ENCODE results near the gene EPB41L5. TPM values are rescaled to one million over a fixed set of nuclear protein-coding genes. Genes with fewer than 3 reads are reported as not detected.

Gene EPB41L5
- total and polyA plus RNA-seq, 2 experiments from 2014 or later = 31.1 to 41.7 TPM

DNA sequence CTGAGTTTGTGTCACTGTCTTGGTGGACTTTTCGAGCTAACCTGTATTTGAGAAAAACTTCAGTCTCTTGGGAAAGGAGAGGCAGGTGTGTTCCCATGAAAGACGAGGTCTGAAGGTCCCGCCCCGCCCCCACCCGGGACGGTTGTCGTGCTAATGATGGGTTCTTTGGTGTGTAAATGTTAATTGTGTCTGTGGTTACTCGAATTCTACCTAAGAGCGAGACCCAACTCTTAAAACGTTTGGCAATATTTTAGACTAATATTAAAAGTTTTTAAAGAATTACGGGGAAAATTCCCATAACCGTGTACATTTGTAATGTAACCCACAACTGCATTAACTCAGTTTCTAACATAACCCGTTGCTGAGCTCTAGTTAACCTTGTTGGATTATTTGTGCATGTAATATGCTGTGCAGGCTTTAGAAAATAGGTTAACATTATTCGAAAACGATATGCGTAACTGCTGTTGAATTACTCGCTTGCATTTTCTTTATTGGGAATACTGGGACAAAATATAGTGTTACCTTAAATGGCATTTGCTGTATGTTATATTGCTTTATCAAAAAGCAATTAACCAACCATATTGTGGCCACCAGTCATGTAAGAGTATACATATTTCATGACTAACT, 833 bp downstream of the EPB41L5 start:
- Histone ChIP-seq H3K27me3 (no peaks in the 10 kb centered on the region), H3K27ac (peak overlapping the region; percentile 97), H3K9me2 (replicated peaks; ENCODE audit: insufficient read depth) (no peaks in the 10 kb centered on the region), H3K79me2 (peaks cover 53% of the 10 kb centered on the region), H2AFZ (peak overlapping the region; percentile 77), H3K36me3 (replicated peaks; ENCODE audit: insufficient read depth, low read depth) (no peaks in the 10 kb centered on the region), H4K20me1 (ENCODE audit: insufficient read depth, poor library complexity, severe bottlenecking) (peaks cover 6% of the 10 kb centered on the region), H3K4me2 (peak overlapping the region; percentile 77), H3K4me3 (peak overlapping the region; percentile 87), H3K9me3 (ENCODE audit: low read depth) (no peaks in the 10 kb centered on the region), H3K4me1 (ENCODE audit: insufficient read depth) (peaks cover 4% of the 10 kb centered on the region)
- no peak for TF ChIP-seq EZH2 (IDR thresholded peaks at IDR 0.05; ENCODE audit: borderline replicate concordance)
- TF ChIP-seq, protein P1, sequence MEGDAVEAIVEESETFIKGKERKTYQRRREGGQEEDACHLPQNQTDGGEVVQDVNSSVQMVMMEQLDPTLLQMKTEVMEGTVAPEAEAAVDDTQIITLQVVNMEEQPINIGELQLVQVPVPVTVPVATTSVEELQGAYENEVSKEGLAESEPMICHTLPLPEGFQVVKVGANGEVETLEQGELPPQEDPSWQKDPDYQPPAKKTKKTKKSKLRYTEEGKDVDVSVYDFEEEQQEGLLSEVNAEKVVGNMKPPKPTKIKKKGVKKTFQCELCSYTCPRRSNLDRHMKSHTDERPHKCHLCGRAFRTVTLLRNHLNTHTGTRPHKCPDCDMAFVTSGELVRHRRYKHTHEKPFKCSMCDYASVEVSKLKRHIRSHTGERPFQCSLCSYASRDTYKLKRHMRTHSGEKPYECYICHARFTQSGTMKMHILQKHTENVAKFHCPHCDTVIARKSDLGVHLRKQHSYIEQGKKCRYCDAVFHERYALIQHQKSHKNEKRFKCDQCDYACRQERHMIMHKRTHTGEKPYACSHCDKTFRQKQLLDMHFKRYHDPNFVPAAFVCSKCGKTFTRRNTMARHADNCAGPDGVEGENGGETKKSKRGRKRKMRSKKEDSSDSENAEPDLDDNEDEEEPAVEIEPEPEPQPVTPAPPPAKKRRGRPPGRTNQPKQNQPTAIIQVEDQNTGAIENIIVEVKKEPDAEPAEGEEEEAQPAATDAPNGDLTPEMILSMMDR (IDR thresholded peaks at IDR 0.05; ENCODE audit: poor library complexity) = no peak
- TF ChIP-seq EZH2phosphoT487 (IDR thresholded peaks at IDR 0.05; ENCODE audit: low read depth, severe bottlenecking, unreplicated experiment) = no peak
- no peak for DNase-seq (ENCODE audit: low spot score)
- 13% methylated on average over 17 of the region's 17 CpGs for WGBS (ENCODE audit: low lambda C conversion rate, missing lambda C conversion rate)

DNA sequence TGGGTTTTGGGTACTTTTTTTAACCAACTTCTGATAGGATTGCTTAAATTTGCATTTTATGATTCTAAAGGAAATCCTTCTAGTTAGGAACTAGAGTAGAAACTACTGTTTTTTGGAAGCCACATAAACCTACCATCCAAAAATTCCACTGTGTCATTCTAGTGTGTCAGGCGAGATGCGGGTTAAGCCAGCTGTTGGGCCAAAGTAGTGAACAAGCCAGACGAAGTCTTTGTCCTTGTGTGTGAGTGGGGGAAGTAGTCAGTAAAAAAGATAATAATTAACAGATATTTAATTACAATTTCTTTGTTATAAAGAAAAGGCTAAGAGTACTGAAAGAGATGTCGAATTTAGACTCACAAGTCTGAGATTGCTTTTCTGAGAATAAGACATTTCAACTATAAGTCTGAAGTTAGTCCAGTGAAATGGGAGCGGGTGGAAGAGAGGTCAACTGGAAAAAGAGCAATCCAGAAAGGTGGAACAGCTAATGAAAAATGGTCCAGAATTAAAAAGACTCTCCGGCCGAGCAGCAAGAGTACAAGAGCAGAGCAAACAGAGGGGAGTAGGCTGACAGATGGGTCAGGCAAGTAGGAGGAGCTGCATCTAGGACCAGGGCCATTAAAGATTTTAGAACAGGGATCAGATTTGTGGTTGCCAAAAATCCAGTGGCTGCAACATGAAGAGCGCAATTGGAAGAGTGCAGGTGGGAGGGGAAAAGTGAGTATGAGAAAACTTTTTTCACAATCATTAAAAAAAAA, 1.5 kb downstream of the EPB41L5 start:
- Histone ChIP-seq H2AFZ (no peak overlapping the region), H3K4me1 (ENCODE audit: insufficient read depth) (peaks cover 4% of the 10 kb centered on the region), H3K79me2 (peaks cover 60% of the 10 kb centered on the region), H3K9me3 (ENCODE audit: low read depth) (no peaks in the 10 kb centered on the region), H3K27me3 (no peaks in the 10 kb centered on the region), H4K20me1 (ENCODE audit: insufficient read depth, poor library complexity, severe bottlenecking) (peaks cover 6% of the 10 kb centered on the region), H3K4me3 (peak overlapping the region; percentile 87), H3K9me2 (replicated peaks; ENCODE audit: insufficient read depth) (no peaks in the 10 kb centered on the region), H3K27ac (peak overlapping the region; percentile 97), H3K36me3 (replicated peaks; ENCODE audit: insufficient read depth, low read depth) (no peaks in the 10 kb centered on the region), H3K4me2 (peak overlapping the region; percentile 77)
- TF ChIP-seq, protein P1 (IDR thresholded peaks at IDR 0.05; ENCODE audit: poor library complexity) = no peak
- TF ChIP-seq EZH2 (IDR thresholded peaks at IDR 0.05; ENCODE audit: borderline replicate concordance) (no peak), EZH2phosphoT487 (IDR thresholded peaks at IDR 0.05; ENCODE audit: low read depth, severe bottlenecking, unreplicated experiment) (no peak)
- DNase-seq (ENCODE audit: low spot score) = no peak
- WGBS (ENCODE audit: low lambda C conversion rate, missing lambda C conversion rate) = 61% methylated on average over 8 of the region's 8 CpGs

DNA sequence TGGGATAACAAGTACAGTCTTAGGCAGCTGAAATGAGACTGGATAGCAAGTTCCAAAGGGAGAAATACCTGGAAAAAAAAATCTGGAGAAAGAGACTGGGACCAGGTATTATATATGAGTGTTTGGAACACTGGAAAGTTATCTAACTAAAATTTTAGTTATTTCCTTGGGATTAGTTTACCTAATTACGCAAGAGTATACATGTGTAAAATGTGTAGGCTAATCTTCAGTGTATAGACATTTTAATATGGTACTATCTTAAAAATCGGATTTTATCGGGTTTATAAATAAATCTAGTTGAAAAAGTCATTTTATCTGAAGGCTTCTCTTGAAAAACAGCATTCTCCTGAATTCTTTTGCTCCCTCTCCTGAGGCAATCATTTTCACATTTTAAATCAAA, 3.9 kb downstream of the EPB41L5 start:
- 92% methylated on average over 3 of the region's 3 CpGs for WGBS (ENCODE audit: low lambda C conversion rate, missing lambda C conversion rate)
- no peak for TF ChIP-seq EZH2 (IDR thresholded peaks at IDR 0.05; ENCODE audit: borderline replicate concordance)
- TF ChIP-seq, protein P1 (IDR thresholded peaks at IDR 0.05; ENCODE audit: poor library complexity) = no peak
- no peak for TF ChIP-seq EZH2phosphoT487 (IDR thresholded peaks at IDR 0.05; ENCODE audit: low read depth, severe bottlenecking, unreplicated experiment)

More for the DNA sequence above, 3.9 kb downstream of the EPB41L5 start:
- Histone ChIP-seq H3K27me3 (no peaks in the 10 kb centered on the region), H3K4me1 (ENCODE audit: insufficient read depth) (peaks cover 4% of the 10 kb centered on the region), H3K27ac (no peak overlapping the region), H3K36me3 (replicated peaks; ENCODE audit: insufficient read depth, low read depth) (no peaks in the 10 kb centered on the region), H2AFZ (no peak overlapping the region), H3K79me2 (peaks cover 82% of the 10 kb centered on the region), H3K9me3 (ENCODE audit: low read depth) (no peaks in the 10 kb centered on the region), H4K20me1 (ENCODE audit: insufficient read depth, poor library complexity, severe bottlenecking) (peaks cover 6% of the 10 kb centered on the region), H3K9me2 (replicated peaks; ENCODE audit: insufficient read depth) (no peaks in the 10 kb centered on the region), H3K4me2 (no peak overlapping the region), H3K4me3 (no peak overlapping the region)
- DNase-seq (ENCODE audit: low spot score) = no peak

All from hepatocyte (in vitro differentiated cells).